ENCODE measurements around the gene NR2C2.

The NR2C2 gene

GRCh38 chr3:14923476-14923875, 23.9 kb upstream of the NR2C2 start:
- TF ChIP-seq, protein P1, sequence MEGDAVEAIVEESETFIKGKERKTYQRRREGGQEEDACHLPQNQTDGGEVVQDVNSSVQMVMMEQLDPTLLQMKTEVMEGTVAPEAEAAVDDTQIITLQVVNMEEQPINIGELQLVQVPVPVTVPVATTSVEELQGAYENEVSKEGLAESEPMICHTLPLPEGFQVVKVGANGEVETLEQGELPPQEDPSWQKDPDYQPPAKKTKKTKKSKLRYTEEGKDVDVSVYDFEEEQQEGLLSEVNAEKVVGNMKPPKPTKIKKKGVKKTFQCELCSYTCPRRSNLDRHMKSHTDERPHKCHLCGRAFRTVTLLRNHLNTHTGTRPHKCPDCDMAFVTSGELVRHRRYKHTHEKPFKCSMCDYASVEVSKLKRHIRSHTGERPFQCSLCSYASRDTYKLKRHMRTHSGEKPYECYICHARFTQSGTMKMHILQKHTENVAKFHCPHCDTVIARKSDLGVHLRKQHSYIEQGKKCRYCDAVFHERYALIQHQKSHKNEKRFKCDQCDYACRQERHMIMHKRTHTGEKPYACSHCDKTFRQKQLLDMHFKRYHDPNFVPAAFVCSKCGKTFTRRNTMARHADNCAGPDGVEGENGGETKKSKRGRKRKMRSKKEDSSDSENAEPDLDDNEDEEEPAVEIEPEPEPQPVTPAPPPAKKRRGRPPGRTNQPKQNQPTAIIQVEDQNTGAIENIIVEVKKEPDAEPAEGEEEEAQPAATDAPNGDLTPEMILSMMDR (IDR thresholded peaks at IDR 0.05): no peak
- TF ChIP-seq ZFX (IDR thresholded peaks at IDR 0.05; ENCODE audit: borderline replicate concordance): no peak
- no peak overlapping the region for H3K27ac ChIP-seq

DNA sequence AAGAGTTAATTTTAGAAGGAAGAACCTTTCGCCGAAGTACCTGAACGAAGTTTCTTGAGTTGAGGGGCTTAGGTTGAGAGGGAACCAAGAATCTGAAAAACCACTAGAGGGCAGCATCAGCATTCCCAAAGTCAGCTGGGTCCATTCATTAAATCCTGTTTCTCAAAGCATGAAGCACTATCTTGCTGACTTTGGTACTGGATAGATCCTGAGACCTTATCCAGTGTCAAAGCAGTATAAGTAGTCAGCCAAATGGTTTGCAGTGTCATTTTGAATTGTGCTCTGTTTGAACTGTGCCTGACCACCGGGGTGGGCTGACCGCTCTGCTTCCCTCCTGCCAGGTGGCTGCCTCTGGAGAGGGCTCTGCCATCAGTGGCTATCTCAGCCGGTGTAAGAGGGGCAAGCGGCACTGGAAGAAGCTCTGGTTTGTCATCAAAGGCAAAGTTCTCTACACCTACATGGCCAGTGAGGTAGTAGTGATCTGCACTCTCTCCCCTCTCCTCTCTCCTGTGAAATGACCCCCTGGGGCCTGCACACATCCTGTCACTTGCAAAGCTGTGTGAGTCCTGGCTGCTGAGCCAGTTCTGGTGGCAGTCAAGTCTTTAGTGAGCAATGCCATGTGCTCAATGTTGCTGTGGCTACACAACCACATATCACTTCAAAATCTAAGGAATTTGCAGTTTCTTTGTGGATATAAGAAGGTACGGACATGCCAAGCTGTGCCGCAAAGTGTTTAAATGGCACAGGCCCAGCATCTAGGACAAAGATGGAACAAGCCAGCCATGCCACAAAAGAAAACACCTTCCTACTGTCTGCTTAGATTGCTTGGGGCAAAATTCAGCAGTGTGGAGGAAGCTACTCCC, 21.4 kb upstream of the NR2C2 start:
- no peak overlapping the region for H3K27ac ChIP-seq

DNA sequence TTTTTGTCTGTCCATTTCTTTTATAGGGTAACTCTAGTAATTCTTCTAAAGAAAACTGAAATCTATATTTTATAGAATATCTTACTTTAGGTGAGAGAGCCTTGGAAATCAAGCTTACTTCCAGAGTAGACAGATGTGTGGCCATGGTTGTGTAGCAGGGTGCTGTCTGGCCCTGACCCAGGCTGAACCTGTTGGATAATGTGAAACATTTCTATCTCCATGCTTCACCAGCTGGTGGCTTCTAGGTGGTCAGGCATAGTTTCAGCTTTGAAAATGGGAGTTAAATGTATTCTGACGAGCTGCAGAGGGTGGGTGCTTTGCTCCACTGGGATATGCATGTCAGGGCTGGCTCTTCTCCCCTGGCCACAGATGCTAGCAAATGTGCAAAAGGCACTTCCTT, 20.8 kb upstream of the NR2C2 start:
- no peak overlapping the region for H3K27ac ChIP-seq
- TF ChIP-seq, protein P1 (IDR thresholded peaks at IDR 0.05): no peak
- no peak for TF ChIP-seq ZFX (IDR thresholded peaks at IDR 0.05; ENCODE audit: borderline replicate concordance)

More for the DNA sequence above, 21.4 kb upstream of the NR2C2 start:
- TF ChIP-seq, protein P1 (IDR thresholded peaks at IDR 0.05): peak; percentile 88
- TF ChIP-seq ZFX (IDR thresholded peaks at IDR 0.05; ENCODE audit: borderline replicate concordance): no peak

DNA sequence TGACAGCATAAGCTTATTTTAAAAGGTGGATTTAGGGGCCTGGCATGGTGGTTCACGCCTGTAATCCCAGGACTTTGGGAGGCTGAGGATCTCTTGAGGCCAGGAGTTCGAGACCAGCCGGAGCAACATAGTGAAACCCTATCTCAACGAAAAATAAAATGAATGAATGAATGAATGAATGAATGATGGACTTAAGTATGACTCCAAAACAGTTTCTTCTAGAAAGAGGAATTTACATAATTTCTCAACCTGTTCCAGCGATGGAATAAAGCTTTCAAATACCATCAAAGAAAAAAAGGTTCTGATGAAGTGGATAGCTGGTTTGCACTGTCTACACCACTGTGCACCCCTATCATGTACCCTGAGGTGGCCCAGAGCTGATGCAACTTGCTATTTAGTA, 20.1 kb upstream of the NR2C2 start:
- TF ChIP-seq, protein P1 (IDR thresholded peaks at IDR 0.05): no peak
- TF ChIP-seq ZFX (IDR thresholded peaks at IDR 0.05; ENCODE audit: borderline replicate concordance): no peak
- no peak overlapping the region for H3K27ac ChIP-seq

- TF ChIP-seq ZFX (IDR thresholded peaks at IDR 0.05; ENCODE audit: borderline replicate concordance): no peak
- TF ChIP-seq, protein P1 (IDR thresholded peaks at IDR 0.05): no peak
- H3K27ac ChIP-seq: no peak overlapping the region
Measured at GRCh38 chr3:14929310-14930074, 17.9 kb upstream of the NR2C2 start.

GRCh38 chr3:14933820-14934425, 13.5 kb upstream of the NR2C2 start:
- no peak for TF ChIP-seq ZFX (IDR thresholded peaks at IDR 0.05; ENCODE audit: borderline replicate concordance)
- TF ChIP-seq, protein P1 (IDR thresholded peaks at IDR 0.05): no peak
- H3K27ac ChIP-seq: no peak overlapping the region
